ENCODE measurements around the gene NBEAL1.
"Not testable (repeated sequence)": the region's sequence is repeated elsewhere in the genome, so short reads cannot be mapped to it uniquely, and the experiment has no call there.

NBEAL1 gene

DNA sequence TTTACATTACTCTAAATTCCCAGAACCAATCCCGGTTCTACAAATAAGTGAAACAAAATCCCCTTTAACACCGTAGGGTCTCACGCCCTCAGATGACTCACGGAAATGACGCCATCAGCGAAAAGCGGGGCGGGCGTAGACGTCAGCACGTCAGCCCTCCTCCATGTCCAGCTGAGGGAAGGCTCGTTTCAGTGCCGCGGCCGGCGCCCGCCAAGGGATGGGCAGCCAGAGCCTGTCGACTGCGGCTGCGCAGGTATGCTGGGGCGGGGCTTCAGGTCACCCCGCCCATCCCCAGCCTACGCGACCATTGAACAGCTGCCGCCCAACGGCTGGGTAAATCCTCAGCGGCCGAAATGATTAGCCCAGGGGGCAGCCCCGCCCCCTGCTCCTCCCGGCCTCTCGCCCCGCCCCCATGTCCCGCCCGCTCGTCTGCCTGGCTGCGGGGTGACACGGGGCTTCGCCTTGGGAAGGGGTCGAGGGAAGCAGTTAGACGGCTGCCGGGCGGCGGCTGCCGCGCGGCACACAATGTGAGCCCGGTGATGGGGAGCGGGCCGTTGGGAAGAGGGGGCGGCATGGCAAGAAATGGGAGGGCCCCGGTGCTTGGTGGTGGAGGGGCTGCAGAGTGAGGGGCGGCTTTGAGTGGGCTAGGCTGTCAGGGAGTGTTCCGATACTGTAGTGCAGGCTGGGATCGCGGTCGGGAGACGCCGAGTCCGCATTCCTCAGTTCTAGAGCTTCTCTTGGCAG is at the start of gene NBEAL1:
TSS of gene NBEAL1 (plus strand) at position 420 of the 744 bp plus-strand sequence. CDS start 1,510 bp downstream, outside the sequence.
- peak; percentile 96 for DNase-seq (ENCODE audit: low spot score)

- DNase-seq (ENCODE audit: low spot score), result no peak
These were observed 48.7 kb upstream of the NBEAL1 start for GRCh38 chr2:202965810-202966460.

DNA sequence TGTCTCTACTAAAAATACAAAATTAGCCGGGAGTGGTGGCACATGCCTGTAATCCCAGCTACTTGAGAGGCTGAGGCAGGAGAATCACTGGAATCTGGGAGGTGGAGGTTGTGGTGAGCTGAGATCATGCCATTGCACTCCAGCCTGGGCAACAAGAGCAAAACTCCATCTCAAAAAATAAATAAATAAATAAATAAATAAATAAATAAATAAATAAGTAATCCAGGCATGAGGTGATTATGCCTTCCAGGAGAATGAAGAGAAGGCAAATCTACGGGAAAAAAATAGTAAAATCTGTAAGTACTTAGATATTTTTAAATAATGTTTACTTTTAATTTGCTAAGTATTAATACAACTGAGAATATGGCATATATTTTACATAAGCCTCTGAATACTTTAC is 45.3 kb upstream of the NBEAL1 start:
- DNase-seq (ENCODE audit: low spot score), result not testable (repeated sequence)

- no peak for DNase-seq (ENCODE audit: low spot score)
These were observed 37.9 kb upstream of the NBEAL1 start for GRCh38 chr2:202976809-202977208.

- no peak for DNase-seq (ENCODE audit: low spot score)
These were observed 31.7 kb upstream of the NBEAL1 start for GRCh38 chr2:202982779-202983491.

DNA sequence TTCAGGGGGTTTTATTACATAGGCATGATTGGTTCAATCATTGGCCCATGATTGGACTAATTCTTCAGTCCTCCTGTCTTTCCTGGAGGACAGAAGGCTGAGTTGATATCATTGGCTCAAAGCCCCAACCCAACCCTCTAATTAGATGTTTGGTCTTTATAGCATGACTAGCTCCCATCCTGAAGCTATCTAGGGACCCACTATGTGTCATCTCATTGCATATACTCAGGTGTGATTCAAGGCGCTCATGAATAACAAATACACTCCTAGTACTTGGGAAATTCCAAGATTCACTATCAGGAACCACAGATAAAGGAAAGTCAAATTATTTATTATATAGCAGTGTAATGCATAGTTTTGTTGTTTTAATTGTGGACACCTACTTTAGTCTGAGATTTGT is 24.9 kb upstream of the NBEAL1 start:
- DNase-seq (ENCODE audit: low spot score), result no peak

- no peak for DNase-seq (ENCODE audit: low spot score)
These were observed 24.2 kb upstream of the NBEAL1 start for GRCh38 chr2:202990501-202990900.

DNA sequence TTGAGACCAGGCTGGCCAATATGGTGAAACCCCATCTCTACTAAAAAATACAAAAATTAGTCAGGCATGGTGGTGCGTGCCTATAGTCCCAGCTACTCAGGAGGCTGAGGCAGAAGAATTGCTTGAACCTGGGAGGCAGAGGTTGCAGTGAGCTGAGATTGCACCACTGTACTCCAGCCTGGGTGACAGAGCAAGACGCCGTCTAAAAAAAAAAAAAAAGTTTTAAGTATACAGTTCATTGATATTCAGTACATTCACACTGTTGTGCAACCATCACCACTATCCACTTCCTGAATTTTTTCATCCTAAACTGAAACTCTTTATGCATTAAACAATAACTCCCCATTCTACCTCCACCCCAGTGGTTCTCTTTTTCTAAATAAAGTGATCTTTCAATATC is 17.6 kb upstream of the NBEAL1 start:
- not testable (repeated sequence) for DNase-seq (ENCODE audit: low spot score)

DNA sequence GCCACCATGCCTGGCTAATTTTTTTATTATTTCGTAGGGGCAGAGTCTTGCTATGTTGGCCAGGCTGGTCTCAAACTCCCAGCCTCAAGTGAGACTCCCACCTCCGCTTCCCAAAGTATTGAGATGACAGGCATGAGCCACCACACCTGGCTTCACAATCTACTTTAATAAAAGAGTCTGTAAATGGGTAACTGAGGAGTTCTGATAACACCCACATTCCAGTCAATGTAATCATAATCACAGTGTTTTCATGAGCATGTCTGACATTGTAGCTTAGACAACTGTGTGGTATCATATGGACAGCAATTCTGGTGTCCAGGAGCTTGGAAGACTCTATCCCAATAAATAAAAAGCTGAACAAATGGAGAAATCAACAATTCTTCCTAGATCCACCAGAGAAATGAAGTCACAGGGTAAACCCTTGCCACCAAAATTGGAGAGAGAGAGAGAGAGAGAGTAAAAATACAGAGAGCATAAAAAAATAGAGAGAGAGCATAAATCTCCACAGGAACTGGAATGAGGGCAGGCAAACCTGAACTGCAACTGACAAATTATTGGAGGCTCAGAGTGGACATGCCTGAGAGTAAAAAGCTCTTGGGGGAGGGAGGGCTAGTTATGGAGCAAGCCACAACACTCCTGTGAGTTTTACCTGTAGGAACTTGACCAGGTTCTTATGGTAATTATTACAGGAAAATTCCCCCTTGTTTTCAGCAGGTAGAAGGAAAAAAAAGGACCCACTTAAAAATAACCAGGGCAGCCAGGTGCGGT is 12.4 kb upstream of the NBEAL1 start:
- DNase-seq (ENCODE audit: low spot score), result no peak

- DNase-seq (ENCODE audit: low spot score), result no peak
These were observed 11.0 kb upstream of the NBEAL1 start for GRCh38 chr2:203003716-203004115.

DNA sequence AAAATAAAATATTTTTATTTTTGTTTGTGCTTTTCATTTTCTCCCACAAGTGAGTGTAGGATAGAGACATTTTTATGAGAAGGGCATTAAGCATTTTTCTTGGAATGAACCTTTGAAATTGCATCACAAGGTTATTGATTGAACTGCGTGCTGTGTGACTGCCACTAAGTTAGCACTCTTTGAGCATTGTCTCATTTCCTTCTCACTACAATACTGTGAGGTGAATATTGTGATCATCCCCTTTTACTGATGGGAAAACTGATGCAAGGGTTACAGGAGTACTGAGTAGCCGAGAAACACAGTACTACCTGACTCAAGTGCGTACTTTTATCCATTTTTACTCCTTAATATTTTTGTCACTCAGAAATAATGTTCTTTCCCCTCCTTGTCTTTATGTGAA is 2.0 kb downstream of the NBEAL1 start:
- DNase-seq (ENCODE audit: low spot score), result no peak

GRCh38 chr2:203018181-203018580 is 3.5 kb downstream of the NBEAL1 start:
- no peak for DNase-seq (ENCODE audit: low spot score)

DNA sequence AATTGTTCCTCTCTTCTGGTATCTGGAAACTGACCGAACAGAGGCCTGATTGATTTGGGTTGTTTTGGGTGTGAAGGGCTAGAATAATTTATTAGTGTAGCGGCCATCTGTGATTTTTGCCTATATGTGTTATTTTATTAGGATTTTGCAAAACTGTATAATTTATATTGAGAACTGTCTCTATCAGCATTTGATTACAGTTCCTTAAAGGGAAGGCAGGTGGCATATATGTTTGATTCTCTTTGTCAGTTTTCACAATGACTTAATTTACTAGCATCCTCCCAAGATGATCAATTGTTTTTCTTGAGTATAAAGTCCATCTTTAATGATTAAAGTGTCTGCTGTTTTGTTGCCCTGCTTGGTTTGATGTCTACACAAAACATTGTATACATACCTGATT is 4.5 kb downstream of the NBEAL1 start:
- no peak for DNase-seq (ENCODE audit: low spot score)

- DNase-seq (ENCODE audit: low spot score), result no peak
These were observed 7.3 kb downstream of the NBEAL1 start for GRCh38 chr2:203021991-203022390.

DNA sequence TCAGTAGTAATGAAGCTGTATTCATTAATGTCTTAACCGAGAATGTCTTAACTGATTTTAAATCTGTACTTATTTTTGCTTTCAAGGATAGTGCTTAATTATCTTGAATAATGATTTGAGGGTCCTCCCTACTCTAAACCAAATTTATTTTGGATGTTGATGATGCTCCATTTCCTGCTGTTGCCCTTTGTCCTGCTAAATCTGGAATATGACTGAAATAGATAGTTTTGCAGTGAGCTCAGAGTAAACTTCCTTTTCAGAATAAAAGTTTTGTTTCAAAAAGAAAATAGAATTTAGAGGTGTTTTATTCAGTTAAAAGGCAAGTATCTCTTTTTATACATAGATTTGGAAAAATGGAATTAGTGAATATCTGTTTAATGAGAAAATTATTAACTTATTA is 8.1 kb downstream of the NBEAL1 start:
- no peak for DNase-seq (ENCODE audit: low spot score)

- DNase-seq (ENCODE audit: low spot score), result no peak
These were observed 10.9 kb downstream of the NBEAL1 start for GRCh38 chr2:203025592-203025991.

- DNase-seq (ENCODE audit: low spot score), result no peak
These were observed 15.9 kb downstream of the NBEAL1 start for GRCh38 chr2:203030545-203030944.

DNA sequence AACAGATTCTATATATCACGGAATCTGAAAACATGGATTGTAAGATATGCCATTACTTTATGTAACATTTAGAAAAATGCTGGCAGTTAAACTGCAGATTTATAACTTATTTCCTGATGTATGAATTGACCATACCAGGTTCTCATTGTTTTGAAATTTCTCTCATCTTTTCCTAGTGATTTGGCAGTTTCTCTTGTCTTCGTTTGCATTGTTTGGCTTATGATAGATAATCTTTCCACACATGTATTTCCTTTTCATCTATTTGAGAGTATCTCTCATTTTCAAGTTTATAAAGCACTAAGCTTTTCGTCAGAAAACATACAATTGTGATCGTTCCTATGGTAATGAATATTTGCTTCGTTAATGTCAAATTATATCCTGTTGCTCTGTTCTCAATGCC is 16.3 kb downstream of the NBEAL1 start:
- DNase-seq (ENCODE audit: low spot score), result no peak

DNA sequence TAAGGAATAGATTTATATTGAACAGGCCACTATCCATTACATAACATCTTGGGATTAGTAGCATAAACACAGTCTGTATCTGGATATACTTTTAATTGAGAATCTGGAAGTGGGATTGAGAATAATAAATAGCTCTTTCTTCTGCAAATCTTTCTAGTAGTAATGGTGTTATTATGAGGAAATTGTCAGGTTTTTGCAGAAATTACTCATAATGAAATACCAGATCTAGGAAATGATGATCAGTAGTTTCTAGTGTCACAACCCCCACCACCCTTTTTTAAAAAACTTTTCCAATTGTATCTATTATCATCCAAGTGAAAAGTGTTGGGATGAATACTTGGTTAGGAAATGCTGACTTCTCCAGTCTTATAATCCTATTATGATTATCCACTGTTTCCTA is 18.7 kb downstream of the NBEAL1 start:
- no peak for DNase-seq (ENCODE audit: low spot score)

DNA sequence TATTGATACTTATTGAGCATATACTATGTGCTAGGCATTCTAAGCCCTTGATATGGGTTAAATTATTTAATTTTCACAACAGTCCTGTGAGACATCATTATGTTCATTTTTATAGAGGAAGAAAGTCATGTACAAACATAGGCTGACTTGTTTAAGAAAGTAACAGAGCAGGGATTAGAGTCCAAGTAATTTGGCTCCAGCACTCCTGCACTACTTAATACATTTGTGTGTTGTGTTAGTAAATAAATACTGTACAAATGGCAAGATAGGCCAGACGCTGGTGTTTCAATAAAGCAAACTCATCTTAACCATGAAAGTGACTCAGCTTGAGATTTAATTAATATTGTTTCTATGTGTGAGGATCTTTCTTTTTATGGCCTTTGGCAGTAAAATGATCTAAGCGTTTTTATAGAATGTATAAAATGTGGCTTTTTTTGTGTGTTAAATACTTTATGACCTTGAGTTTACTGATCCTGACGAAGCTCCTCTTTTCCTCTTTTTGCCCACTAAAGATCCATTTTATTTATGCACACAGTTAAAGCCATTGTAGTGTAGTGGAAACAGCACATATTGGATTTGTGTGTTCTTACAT is 21.3 kb downstream of the NBEAL1 start:
- no peak for DNase-seq (ENCODE audit: low spot score)

DNA sequence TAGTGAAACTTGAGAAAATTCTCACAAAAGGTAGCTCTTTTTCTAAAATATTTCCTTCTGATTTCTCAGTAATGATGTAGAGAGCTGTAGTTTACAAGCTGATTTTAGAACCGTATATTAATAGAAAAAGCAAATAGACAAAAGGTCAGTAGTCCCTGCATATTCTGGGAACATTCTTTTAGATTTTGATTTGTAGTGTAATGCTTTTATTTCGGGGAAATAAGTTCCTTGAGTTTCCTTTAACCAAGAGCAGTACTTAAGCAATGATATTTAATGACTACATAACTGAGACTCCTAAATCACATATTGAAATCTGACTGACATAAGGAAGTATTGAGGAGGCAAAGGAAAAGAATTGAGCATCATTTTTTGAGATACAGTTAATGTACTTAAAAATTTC is 22.4 kb downstream of the NBEAL1 start:
- DNase-seq (ENCODE audit: low spot score), result no peak

DNA sequence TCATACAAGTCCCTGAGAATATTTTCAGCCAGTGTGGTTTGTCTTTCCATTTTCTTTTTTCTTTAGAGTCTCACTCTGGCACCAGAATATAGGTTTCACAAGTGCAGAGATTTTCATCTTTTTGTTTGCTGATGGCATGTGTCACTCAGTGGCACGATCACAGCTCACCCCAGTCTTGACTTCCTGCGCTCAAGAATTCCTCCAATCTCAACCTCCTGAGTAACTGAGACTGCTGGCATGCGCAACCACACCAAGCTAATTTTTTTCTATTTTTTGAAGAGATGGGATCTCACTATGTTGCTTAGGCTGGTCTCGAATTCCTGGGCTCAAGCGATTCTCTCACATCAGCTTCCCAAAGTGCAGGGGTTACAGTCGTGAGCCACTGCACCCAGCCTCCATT is 23.9 kb downstream of the NBEAL1 start:
- DNase-seq (ENCODE audit: low spot score), result no peak
